AG08396 (cell line): ENCODE data around the gene GATM.
"Not testable (repeated sequence)": the region's sequence is repeated elsewhere in the genome, so short reads cannot be mapped to it uniquely, and the experiment has no call there.

Source experiments
- DNase-seq: peaks from one replicate; pipeline ENCODE4 v3.0.0; 2012; ENCODE audit warnings: low spot score, mixed read lengths

GATM gene

DNA sequence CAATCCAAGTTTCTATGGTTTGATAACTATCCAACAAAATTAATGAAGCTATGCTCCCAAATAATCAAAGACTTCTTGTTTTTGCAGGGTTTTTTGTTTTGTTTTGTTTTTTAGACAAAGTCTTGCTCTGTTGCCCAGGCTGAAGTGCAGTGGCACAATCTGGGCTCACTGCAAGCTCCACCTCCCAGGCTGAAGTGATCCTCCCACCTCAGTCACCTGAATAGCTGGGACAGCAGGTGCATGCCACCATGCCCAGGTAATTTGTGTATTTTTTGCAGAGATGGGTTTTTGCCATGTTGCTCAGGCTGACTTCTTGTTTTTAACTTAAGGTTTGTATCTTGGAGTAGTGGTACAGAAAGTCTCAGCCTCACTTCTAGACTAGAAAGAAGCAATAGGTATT, 11.0 kb upstream of the GATM start:
- no peak for DNase-seq

GRCh38 chr15:45387380-45388007, 9.2 kb upstream of the GATM start:
- no peak for DNase-seq

- DNase-seq = no peak
These were observed 8.6 kb upstream of the GATM start for GRCh38 chr15:45386974-45387373.

DNA sequence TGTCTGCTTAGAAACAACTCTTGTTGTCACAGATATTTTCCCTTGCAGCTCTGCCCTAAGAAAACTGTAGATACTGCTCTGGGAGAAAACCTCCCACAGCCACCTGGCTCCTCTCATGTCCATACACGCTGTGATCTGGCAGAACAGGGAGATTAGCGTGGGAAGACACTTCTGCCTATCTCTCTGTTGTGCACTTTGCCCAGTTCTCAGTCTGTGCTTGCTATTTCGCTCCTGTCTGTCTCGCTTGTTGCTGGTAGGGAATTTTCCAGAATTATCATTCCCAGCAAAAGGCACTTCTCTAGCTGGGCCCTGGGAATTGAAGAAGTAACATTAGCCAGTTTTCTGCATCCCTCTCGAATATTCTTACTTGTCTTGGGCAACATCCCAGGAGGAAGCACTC, 8.1 kb upstream of the GATM start:
- no peak for DNase-seq

- no peak for DNase-seq
These were observed 7.2 kb upstream of the GATM start for GRCh38 chr15:45385590-45385989.

GRCh38 chr15:45384700-45385099, 6.4 kb upstream of the GATM start:
- no peak for DNase-seq

- no peak for DNase-seq
These were observed 544 bp upstream of the GATM start for GRCh38 chr15:45378913-45379262.

DNA sequence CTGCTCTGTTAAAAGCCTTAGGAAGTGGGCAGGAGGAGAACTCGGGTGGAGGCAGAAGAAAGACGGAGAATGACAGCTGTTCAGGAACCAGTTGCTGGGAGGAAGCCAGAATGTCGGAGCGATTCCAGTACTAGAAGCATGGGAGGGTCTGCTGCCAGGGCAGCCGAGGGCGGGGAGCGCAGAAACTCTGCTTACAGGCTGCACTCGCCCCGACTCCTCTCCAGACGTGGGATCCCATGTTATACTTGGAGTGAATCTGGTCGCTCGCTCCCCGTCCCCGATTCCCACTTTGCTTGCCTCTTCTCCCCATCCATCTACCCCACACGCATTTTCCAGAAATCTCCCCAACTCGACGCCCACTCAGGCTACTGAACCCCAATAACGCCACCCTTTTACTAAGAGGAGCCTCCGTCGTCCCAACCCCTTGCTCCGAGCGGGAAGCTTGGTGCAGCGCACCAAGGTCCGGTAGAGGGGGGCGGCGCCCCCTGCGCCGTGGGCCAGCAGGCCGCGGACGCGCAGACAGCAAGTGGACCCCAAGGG, 665 bp downstream of the GATM start:
- DNase-seq = no peak

DNA sequence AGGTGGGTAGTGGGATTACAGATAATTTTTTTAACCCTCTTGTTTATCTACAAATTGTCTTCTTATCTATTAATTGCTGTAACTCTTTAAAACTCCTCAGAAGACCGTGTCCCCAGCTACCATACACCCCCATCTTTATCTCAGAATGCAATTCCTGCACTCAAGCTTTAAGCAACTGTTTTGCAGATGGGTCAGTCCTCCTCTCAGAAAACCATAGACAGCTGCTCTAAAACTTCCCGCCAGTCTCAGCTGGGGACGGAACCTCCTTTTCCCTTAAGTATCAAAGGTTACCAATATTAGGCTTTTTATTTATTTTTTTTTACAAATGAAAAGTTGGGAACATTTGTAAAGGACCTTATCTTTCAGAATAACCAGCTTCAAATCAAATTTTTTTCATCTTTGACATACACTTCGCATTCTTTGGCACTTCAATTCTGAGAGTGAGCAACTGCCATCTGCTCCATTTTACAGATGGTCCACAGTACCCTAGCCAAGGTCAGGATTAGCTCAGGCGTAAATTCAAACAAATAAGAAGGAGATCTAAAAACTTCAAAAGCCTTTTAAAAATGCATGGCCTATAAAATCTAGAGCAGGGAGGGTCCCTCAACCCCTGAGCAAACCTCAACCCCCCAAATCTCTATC, 1.3 kb downstream of the GATM start:
- no peak for DNase-seq

GRCh38 chr15:45376300-45376928, 1.9 kb downstream of the GATM start:
- no peak for DNase-seq

DNA sequence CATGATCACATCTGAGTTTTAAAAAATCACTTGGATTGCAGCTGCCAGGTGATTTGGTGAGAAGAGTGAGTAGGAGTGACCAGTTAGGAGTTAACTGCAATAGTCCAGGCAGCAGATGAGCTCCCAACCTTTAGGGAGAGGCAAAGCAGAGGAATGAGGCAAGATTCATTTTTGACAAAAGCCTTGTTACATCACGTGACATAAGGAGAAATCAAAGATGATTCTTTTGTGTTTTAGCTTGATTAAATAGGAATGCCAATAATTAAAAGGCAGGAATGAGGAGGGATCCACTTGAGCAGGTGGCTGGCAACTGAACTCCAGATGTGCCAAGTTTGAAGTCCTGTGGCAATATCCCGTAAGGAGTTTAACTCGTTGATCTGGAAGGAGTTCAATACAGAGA, 2.5 kb downstream of the GATM start:
- no peak for DNase-seq

- DNase-seq = no peak
These were observed 4.4 kb downstream of the GATM start for GRCh38 chr15:45373976-45374375.

GRCh38 chr15:45372041-45372995, 6.0 kb downstream of the GATM start:
- DNase-seq = no peak

GRCh38 chr15:45371546-45371945, 6.8 kb downstream of the GATM start:
- no peak for DNase-seq

DNA sequence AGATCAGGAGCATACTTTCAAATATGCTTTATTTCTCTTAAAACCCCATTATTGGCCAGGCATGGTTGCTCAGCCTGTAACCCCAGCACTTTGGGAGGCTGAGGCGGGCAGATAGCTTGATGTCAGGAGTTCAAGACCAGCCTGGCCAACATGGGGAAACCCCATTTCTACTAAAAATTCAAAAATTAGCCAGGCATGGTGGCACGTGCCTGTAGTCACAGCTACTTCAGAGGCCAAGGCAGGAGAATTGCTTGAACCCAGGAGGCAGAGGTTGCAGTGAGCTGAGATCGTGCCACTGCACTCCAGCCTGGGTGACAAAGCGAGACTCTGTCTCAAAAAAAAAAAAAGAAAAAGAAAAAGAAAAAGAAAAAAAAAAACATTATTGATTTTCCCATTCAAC, 8.3 kb downstream of the GATM start:
- not testable (repeated sequence) for DNase-seq

DNA sequence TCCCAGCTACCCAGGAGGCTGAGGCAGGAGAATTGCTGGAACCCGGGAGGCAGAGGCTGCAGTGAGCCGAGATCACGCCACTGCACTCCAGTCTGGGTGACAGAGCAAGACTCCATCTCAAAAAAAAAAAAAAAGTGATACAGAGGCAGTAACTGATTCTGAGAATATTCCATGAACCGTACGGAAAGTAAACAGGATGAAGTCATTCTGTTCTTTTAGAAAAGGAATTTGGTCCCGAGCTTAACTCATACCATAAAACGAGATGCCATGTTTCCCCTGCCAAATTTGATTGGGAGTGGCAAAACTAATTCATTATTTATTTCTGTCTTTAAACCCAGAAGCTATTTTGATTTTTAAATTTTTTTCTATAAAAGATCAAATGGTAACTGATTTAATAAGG, 11.1 kb downstream of the GATM start:
- not testable (repeated sequence) for DNase-seq

GRCh38 chr15:45364271-45364670, 14.1 kb downstream of the GATM start:
- DNase-seq = no peak

DNA sequence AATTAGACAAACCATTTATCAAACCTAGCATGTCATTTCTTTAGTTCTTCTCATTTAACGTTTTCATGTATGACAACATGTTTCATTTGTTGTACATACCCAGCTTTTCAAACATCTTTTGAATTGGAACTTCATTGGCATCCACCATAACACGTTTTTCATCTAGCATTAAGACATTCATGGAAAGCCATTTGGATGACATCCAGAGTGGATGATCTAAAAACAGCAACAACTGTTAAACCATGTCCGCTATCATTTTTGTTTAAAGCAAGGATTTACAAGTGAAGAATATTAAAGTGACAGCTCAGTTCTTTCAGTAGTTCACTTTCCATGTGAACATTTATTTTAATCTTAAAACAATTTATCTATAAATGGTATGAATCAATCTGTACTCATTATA, 14.5 kb downstream of the GATM start:
- no peak for DNase-seq

- DNase-seq = no peak
These were observed 15.0 kb downstream of the GATM start for GRCh38 chr15:45363334-45363733.

DNA sequence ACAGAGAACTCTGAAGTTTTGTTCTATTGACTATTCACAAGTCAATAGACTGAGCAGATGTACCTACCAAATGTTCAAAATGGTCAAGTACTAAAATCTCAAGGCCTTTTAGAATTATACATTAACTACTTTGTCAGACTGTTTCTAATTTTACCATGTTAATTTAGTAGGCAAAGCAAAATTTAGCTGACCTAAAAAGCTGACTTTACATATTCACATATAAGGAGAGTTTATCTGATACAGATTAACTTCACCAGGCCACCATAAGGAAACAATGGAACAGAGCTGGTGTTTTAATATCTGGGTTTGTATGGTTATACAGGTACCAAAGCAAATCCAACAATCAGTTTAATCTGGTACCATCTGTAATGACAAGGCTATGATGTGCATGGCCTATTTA, 15.9 kb downstream of the GATM start:
- no peak for DNase-seq

GRCh38 chr15:45361878-45362277, 16.5 kb downstream of the GATM start:
- DNase-seq = no peak

DNA sequence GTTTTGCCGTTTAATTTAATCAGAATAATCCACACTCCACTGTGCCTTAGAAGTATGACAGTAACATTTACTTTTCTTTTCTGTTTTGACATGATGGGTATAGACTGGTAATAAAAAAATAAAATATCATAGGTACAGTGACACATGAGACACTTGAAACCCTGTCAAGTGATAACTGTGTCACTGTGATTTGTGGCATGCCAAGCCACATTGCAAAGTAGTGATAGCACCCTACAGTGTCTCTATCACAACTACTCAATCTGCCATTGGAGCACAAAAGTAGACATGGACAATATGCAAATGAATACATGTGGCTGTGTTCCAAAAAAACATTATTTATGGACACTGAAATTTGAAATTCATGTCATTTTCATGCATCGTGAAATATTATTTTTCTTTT, 22.5 kb downstream of the GATM start:
- DNase-seq = no peak
